Stimulated activated CD4-positive, alpha-beta T cell treated with anti-CD3 and anti-CD28 coated beads, Interleukin-12 subunit alpha, Interleukin-12 subunit beta, amount 100 ng/mL, for 4 hours (primary cell): ENCODE results near the gene REEP2.

Experiments
- DNase-seq: peaks from one replicate; pipeline ENCODE4 v3.0.0-alpha.2; 2020

REEP2 gene

DNA sequence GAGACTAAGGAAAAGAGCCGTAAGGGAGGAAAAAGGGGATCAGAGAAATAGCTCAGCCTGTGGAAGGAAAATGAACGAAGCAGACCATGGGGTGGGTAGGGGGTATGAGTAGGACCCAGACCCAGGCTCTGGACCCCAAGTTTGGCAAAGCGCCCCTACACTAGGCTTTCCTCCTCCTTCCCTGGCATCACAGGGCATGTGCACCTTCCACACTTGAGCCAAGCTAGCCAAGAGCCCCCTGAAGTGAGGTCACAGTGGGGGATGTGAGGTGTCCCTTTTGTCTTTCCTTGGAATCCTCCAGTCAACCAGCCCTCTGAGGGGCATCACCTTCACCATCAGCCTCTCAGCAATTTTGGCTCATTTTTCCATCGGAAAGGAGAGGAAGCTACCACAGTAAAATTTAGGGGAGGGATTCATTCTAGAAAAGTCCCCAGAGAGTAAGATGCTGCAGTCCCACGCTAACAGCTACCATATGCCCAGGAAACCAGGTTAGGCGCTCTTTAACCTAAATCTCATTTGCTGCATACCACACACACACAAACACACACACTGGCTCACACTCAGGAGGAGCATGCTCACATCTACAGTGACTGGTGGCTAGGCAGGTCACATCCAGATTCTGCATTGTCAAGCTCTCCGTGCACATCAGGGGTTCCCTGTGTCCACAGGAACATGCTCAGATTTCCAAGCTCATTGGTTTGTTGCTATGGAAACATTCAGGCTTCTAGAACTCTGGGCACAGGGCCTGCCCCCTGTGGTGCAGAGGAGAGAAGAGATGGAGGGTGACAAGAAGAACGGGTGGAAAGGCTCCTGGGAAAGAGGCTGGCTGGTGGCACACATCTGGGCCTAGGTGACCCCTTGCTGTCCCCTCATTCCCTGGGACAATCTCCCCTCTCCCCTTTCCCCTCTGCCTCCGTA lies 9.9 kb downstream of the REEP2 start:
- no peak for DNase-seq

DNA sequence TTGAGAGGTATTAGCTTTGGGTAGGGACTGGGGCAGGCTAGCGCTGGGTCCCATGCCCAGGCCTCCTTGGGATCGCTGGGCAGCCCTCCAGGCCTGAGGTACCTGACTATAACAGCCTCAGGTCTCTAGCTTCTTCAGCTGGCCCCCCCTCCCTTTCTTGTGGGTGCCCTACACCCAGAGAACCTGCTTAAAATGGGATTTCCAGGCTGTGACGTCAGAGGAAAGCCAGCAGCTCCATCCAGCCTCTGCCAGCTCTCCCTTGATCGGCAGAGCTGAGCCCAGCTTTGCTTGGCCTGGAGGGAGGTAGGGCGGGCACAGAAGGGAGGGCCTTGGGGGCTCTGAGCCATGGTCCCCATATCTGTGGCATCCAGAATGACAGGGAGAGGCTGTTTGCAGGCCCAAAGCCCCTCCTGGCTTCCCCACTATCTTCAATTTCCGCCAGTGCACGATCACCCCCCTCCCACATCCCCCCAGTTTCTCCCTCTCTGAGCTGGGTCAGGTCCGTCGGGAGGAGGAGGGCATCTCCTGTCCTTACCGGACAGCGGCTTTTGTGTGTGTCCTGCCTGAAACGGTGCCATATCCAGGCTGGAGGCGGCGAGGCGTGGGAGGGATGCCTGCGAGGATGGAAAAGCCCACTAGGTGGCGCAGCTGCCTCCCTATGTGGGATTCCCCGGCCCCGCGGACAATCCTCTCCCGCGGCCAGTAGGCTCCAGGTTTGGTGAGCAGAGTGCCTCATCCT lies 10.8 kb downstream of the REEP2 start:
- DNase-seq: peak; percentile 81

DNA sequence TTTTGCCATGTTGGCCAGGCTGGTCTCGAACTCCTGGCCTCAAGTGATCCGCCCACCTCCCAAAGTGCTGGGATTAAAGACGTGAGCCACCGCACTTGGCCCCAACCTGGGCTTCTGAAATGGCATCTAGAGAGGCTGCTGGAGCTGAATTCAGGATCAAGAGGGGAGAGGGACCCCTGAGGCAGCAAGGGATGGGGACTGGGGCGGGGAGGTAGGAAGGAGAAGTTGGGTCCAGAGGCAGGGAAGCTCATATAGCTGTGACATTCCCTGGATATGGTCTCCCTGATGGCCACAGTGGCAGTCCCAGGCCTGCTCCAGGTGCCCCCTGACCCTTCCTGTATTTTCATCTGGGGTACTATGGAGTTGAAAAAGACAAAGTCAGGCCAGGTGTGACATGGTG lies 12.1 kb downstream of the REEP2 start:
- no peak for DNase-seq

DNA sequence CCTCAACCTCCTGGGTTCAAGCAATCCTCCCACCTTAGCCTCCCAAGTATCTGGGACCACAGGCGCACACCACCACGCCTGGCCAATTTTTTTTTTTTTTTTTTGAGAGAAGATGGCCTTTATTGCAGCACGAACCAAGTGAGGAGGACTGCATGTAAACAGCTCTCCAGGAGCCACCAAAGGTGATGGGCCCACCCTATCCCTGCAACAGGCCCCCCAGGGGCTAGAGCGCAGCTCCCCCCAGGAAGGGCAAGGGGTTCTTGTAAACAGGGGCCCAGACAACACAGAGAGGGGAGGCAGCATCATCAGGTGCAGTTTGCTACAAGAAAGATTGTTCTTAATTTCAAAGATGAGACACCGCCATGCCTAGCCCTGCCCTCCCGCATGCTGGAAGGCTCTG lies 13.9 kb downstream of the REEP2 start:
- DNase-seq: no peak

DNA sequence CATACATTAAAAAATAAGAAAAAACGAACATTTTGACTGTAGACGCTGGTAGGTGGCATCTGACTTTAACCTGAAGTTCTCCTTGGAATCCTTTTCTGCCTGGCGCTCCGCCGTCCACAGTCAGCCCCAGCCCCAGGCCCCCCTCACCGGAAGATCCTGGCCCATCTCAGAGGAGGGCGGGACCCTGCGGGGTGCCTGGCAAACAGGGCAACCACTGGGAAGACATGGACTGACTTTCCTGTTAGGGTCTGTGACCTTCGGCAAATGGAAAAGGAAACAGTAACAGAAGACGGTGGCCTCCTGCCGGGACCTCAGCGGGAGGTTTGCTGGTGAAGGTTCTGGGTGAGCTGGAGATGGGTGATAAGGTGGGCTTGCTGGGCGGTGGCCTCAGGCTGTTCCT lies 14.7 kb downstream of the REEP2 start:
- no peak for DNase-seq

DNA sequence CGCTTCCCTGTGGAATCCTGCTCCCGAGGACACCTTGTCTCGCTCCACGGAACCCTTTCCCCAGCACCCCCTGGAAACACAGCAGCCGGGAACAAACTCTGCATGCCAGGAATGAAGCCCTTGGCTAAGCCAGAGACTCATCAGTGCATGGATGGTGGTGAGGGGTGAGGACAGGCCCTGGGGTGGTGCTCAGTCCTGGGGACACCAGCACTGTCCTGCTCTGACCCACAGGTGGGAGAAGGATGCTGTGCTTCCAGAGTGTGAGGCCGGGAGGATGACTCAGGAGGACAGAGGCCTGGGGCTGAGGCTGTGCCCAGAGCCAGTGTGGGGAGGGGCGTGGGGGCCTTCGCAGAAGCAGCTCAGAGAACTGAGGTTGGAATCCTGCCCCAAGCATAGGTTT lies 15.3 kb downstream of the REEP2 start:
- no peak for DNase-seq

DNA sequence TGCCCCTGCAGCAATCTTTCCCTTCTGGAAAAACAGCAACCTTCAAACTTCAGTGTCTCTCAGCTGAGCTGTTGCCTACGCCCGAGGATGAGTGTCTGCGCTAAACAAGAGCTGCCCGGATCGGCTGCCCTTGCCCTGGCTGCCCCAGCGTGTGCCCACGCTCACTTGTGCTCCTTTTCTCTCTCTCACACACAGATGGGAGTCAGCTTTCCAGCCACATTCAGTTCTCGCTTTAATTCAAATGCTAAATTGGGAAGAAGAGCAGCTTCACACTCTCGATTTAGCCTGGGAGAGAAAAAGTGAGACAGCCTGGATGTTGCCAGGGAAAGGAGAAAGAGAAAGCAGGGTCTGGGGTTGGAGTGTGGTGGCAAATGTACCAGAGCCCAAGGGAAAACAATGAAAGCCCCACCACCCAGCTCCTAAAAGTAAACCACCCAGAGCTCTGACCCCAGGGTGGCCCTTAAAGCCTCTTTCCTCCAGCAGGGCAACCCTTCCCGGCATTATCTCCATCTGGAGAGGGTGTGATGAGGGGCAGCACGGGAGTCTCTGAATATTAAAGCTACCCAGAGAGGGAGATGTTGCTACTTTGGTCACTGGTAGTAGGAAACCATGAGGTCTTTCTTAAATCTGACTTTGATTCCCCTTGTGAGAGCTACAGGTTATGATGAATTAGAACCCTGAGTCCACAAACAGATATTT lies 16.5 kb downstream of the REEP2 start:
- DNase-seq: no peak

DNA sequence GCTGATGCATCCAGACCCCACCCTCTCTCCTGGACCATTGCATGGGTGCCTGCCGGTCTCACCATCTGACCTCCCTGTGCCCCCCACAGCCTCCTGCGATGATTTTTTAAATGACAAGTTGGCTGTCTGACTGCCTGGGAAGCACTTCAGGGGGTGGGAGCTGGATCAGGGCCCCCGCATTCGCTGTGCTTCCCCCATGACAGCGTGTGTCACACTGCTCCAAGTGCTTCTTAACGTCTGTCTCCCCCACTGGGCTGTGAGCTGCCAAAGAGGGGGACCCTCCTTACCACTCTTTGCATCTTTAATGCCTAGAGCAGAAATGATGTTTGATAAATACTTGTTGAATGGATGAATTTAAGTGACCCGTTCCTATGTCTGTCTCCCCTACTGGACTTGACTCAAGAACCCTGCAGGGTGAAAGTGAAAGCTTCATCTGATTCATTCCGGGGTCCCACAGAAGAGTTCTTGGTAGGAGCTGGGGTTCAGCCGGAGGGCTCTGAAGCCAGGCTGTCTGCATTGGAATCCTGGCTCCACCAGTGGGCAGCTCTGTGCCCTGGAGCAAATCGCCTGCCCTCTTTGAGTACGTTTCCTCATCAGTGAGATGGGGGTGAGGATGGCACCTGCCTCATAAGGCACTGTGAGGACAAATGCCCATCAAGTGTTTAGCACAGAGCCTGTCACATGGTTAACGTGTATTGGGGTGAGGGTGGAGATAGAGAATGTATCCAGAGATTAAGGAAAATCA lies 18.8 kb downstream of the REEP2 start:
- DNase-seq: no peak

DNA sequence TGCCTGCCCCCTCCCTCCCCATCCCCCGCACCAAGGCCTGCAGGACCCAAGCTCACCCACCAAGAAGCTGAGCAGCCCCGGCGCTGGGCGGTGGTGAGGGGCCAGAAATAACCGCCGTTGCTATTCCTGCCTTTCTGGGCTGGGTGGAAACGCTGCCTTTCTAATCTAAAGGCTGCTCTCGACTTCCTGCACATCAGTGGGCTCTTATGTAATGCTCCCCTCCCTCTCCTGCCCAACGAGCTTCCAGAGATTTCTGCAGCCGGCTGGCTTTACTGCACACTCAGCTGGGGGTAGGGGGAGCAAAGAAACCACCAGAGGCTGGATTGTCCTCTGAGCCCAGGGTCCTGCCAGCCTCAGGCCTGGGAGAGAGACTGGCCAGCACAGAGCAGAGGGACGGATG lies 19.5 kb downstream of the REEP2 start:
- DNase-seq: no peak

DNA sequence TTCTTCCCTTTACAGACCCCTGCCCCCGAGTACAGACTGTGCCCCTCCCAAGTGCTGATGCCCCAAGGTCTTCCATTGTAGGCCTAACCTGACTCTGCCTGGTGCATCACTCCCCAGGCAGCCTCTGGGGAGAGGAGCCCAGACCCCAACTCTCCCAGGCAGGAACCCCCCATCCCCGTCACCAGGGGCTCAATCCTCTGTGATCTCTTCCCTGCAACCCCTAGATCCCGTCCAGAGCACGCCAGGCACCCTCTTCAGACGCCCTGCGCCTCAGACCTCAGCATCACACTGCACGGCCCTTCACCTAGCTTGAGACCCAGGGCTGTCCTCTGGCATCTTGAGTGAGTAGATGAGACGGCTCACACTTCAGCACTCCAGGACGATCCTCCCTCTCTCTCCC lies 20.0 kb downstream of the REEP2 start:
- no peak for DNase-seq

DNA sequence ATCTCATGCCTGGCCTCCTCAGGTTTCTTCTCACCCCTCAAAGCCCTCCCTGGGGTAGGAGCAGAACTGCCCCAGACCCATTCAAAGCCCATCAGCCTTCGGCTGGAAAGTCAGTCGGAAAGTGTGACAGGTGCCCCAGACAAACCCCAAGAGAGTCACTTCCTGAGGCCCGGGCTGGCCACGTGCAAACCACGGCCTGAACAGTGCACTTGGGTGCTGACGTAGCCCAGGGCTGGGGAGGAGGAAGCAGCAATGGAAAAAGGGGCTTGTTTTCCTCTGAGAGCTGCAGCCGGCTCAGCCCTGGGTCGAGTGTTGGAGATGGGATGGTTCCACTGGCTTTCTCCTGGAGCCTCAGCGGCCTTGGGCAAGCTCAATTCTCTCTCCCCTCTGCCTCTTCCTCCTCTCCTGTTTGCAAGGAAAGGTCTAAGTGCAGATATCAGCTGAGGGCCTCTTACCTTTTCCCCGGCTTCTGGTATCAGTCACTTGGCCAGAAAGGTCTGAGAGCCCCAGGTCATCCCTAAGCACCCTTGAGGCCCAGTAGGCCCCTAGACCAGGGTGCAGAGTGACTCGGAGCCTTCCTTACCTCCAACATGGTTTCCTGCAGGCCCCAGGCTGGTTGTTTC lies 20.6 kb downstream of the REEP2 start:
- DNase-seq: peak; percentile 78

DNA sequence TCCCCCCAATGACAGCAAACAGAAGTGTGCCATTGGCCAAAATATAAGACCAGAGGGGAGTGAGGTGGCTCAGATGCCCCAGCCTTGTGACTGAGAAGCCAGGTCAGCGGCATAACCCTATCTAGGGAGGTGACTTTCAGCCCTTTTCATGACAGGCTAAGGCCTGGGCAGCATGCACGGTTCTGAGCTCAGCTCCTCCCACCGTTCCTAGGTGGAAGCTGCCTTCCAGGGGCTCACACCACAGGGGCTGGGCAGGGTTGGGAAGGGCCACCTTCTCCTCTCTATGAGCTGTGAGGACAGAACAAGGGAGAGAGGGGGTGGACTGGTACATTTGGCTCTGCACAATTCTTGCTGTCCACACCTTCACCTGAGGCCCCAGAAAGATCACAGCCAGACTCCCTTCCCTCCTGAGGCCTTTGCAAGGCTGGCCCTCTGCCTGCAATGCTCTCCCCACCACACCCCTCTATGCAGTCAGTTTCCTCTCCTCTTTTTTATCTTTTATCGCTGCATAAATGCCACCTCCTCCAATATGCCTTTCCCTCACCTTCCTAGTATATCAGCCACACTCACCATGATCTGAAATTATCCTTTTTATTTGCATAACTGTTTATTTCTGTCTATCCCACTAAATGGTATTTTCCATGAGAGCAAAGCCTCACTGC lies 21.3 kb downstream of the REEP2 start:
- DNase-seq: no peak

DNA sequence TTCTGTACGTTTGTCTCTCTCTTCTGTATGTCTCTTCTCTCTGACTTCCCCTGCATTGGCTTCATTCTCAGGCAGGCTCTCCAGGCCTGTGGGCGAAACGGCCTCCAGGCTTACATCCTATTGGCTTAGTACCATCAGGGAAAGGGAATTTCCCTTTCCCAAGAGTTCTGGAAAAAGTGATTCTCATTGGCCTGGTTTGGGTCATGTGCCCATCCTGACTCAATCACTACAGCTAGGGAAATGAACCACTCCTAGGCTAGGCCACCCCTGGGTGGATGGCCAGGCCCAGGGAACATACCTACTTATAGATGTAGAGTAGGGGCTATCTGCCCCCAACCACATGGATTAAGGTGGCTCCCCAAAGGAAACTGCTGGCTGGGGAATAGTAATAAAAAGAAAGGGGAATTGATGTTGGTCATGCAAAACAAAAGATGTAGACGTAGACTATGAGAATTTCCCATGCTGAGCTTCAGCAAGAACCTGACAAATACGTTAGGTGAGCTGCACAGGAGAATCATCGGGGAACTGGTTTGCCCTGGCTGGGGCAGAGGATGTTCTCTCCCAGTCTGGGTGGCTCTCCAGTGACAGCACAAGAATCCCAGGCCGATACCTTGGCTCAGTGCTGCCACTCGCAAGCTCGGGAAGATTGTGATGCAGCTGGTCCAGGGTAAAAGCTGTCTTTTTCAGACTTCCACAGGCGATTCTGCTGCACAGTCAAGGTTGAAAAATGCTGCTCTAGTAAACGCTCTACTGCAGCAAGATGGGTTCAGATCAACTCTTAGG lies 22.7 kb downstream of the REEP2 start:
- no peak for DNase-seq

DNA sequence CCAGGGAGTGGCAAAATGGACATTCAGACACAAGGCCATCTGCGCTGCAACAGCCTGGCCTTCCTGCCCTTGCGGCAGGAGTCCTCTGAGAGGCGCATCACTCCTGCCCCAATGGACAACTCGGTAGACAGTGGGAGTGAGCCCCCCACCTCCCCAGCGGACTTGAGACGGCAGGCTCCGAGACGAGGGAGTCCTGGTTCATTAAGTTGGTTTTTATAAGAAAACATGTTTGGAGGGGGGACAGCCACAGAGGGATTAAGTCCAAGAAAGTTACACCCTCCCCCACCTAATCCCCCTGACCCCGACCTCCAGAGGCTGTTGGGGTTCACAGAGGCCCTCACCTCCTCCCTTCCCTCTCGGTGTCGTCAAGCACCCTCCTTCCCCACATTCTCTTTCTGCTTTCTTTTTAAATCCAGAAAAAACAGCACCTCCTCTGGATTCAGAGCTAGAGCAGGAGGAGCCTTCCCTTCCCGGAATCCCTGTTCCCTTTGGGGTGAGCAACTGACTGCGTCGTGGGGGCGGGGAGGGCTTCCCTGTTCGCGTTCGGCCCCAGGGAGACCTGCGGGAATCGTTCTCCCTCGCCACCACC lies 24.7 kb downstream of the REEP2 start:
- DNase-seq: no peak

DNA sequence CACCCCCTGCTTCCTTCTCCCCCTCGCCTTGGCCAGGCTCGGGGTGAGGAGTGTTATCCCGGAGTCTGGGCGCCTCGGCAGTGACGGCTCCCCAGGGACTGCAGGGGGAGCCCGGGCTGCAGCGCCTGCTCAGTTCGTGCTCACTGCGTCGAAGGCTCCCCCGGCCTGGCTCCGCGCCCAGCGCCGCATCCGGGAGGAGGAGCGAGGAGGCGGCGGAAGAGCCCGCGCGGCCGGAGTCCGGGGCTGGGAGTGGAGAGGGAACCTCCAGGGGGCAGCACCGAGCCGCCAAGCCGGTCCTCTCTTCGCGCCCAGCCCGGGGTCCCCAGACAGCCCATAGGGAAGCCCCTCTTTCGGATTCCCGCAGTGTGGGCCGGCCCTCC lies 25.1 kb downstream of the REEP2 start:
- peak; percentile 92 for DNase-seq

DNA sequence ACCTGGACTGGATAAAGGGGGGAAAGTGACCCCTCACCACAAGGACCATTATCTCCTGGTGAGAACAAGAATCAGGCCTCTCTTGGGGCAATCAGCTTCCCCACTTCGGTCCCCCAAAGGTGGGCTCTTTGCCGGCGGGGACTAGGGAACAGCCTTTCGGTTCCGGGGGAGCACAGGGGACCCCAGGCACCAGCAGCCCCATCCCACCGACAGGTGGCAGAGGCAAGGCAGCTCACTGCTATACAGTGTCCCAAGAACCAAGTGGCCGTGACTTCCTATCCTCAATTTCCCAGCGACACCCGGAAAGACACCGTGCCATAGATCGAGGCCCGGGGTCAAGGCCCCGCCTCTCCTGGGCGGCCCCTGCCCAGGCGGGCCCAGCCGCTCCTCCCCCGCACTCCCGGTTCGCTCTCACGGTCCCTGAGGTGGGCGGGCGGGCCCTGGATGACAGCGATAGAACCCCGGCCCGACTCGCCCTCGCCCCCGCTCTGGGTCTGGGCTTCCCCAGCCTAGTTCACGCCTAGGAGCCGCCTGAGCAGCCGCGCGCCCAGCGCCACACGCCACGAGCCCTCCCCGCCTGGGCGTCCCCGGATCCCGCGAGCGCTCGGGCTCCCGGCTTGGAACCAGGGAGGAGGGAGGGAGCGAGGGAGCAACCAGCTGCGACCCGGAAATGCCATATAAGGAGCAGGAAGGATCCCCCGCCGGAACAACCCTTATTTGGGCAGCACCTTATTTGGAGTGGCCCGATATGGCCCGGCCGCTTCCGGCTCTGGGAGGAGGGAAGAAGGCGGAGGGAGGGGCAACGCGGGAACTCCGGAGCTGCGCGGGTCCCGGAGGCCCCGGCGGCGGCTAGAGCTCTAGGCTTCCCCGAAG lies 25.8 kb downstream of the REEP2 start:
- DNase-seq: peak; percentile 89

DNA sequence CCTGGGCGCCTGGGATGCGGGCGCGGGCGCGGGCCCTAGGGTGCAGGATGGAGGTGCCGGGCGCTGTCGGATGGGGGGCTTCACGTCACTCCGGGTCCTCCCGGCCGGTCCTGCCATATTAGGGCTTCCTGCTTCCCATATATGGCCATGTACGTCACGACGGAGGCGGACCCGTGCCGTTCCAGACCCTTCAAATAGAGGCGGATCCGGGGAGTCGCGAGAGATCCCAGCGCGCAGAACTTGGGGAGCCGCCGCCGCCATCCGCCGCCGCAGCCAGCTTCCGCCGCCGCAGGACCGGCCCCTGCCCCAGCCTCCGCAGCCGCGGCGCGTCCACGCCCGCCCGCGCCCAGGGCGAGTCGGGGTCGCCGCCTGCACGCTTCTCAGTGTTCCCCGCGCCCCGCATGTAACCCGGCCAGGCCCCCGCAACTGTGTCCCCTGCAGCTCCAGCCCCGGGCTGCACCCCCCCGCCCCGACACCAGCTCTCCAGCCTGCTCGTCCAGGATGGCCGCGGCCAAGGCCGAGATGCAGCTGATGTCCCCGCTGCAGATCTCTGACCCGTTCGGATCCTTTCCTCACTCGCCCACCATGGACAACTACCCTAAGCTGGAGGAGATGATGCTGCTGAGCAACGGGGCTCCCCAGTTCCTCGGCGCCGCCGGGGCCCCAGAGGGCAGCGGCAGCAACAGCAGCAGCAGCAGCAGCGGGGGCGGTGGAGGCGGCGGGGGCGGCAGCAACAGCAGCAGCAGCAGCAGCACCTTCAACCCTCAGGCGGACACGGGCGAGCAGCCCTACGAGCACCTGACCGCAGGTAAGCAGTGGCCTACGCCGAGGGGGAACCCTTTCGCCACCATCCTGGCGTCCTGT lies 26.6 kb downstream of the REEP2 start, which contains the start of gene EGR1:
EGR1 (plus strand) TSS at position 219 of the 864 bp plus-strand sequence; CDS start at position 502, 283 bp downstream.
- DNase-seq: peak; percentile 90

DNA sequence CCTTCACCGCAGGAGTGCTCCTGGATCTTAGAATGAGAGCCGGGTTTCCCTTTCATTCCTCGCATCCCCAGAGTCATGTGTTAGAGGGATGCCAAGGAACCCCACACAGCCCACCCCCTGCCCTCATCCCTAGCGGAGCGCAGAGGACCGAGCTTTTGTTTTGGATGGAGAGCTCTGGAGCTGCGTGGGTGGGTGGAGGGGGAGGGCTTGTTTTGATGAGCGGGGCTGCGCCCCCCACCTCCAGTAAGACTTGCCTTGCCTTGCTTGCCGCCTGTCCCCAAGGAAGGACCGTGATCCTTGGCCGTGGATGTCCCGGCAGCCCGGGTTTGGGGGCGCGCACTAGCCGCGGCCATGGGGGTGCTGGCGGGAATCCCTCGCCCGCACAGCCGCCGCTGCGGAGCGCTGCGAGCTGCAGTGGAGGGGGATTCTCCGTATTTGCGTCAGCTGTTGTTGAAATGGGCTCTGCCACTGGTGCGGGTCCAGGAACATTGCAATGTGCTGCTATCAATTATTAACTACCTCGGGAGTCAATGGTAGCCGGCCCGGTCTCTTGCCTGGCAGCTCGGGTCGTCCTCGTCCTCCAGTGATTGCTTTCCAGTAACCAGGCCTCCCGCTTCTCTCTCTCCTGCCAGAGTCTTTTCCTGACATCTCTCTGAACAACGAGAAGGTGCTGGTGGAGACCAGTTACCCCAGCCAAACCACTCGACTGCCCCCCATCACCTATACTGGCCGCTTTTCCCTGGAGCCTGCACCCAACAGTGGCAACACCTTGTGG lies 27.5 kb downstream of the REEP2 start:
- DNase-seq: no peak
